Activated CD8-positive, alpha-beta T cell treated with anti-CD3 and anti-CD28 coated beads for 36 hours (primary cell): ENCODE data around the gene SKAP1. TPM values are rescaled to one million over a fixed set of nuclear protein-coding genes. Genes with fewer than 3 reads are reported as not detected.

Source experiments
- ATAC-seq: fragments of 200-7000 bp; cut with Tn5 transposase; one replicate; pipeline ENCODE4 v1.10.0; 2021; ENCODE audit warnings: mild to moderate bottlenecking, moderate library complexity
- CTCF ChIA-PET: fragments of 350-600 bp; sonication (Branson Sonifier 250); formaldehyde crosslinking; loops from one replicate; lab custom pipeline; 2021; ENCODE audit warnings: antibody characterized with exemption; lab: Charles Lee
- POLR2A ChIA-PET: fragments of 350-600 bp; sonication (Branson Sonifier 250); formaldehyde crosslinking; loops from one replicate; lab custom pipeline; 2021; ENCODE audit warnings: antibody characterized with exemption; lab: Charles Lee
- DNase-seq: peaks from one replicate; pipeline ENCODE4 v3.0.0-alpha.2; 2020
- H3K27ac Mint-ChIP-seq: one replicate; pipeline ENCODE4 v1.8.0; 2021; ENCODE audit warnings: mild to moderate bottlenecking, mixed read lengths
- H3K27me3 Mint-ChIP-seq: one replicate; pipeline ENCODE4 v1.8.0; 2021; ENCODE audit warnings: mixed read lengths
- H3K36me3 Mint-ChIP-seq: one replicate; pipeline ENCODE4 v1.8.0; 2021; ENCODE audit warnings: low read depth, mixed read lengths
- H3K4me1 Mint-ChIP-seq: one replicate; pipeline ENCODE4 v1.8.0; 2021; ENCODE audit warnings: low read depth, mixed read lengths
- H3K4me3 Mint-ChIP-seq: one replicate; pipeline ENCODE4 v1.8.0; 2021; ENCODE audit warnings: mild to moderate bottlenecking, moderate library complexity, mixed read lengths
- H3K9me3 Mint-ChIP-seq: one replicate; pipeline ENCODE4 v1.8.0; 2021; ENCODE audit warnings: mixed read lengths
- CTCF ChIP-seq: fragments of 200-600 bp; IDR thresholded peaks from one replicate; pipeline ENCODE4 v1.8.0; 2022; ENCODE audit warnings: antibody characterized with exemption, mild to moderate bottlenecking
- intact Hi-C: fragments of 100-400 bp; cut with micrococcal nuclease; formaldehyde crosslinking; loops from one replicate; pipeline ENCODE4 v1.10.0; 2022
- total RNA-seq, 2 experiments: library from RNA; stranded (reverse); gene quantifications; one replicate each; pipeline ENCODE4 v1.2.3, GENCODE V29; 2021

Gene SKAP1
- total RNA-seq, 2 experiments from 2014 or later, result 73.9 to 81.3 TPM

DNA sequence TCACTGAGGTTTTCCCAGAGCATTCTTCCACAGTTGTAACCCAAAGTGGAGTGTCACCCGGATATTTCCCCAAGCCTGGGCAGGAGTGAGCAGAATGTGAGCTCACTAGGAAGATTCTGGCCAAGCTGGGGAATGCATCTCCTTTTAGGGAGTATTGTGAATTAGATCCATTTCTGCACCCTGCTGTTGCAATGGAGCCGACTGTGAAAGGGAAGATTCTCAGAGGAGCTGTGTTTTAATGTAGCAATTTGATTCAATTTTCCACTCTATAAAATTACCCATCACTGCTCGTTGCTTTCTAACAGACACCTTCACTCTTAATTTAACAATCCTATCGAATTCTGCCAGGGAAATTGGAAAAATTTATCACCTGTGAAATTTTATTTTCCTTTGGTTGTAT, 251.7 kb downstream of the SKAP1 start:
- no peak for ATAC-seq
- Mint-ChIP-seq H3K36me3 (peaks cover 34% of the 10 kb centered on the region), H3K9me3 (no peaks in the 10 kb centered on the region), H3K4me3 (no peak overlapping the region), H3K27me3 (no peaks in the 10 kb centered on the region), H3K4me1 (peaks cover 40% of the 10 kb centered on the region), H3K27ac (no peak overlapping the region)
- ChIA-PET POLR2A (no interaction called here), CTCF (interaction anchor here (1.3 to 1.9 kb wide), 2 partner anchors 8 to 441 kb away, joined by 3 to 4 read pairs; no protein-coding TSS in a partner anchor)
- no peak for DNase-seq
- intact Hi-C loops, result no loop called here
- TF ChIP-seq CTCF, result no peak

DNA sequence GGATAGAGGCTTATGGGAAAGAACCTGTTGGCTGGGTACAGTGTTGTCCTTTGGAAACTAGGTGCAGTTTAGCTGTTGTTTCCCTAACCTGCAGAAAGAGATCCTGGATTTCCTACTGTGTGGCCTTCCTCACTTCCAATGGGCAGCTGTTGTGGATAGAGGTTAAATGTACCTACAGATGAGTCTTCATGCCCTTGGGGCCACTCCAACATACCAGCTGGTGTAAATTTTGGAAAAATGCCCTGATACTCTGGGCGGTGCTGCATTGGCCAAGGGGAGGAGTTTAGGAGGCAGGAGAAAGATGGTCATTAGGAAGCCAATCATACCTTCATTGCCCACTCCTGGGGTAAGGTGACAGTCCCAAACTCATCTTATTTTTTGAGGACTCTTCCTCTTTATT, 252.2 kb downstream of the SKAP1 start:
- intact Hi-C loops, result no loop called here

GRCh38 chr17:48176471-48176855, 253.6 kb downstream of the SKAP1 start:
- no peak overlapping the region for H3K4me3 Mint-ChIP-seq
- H3K9me3 Mint-ChIP-seq, result no peaks in the 10 kb centered on the region
- ATAC-seq (no peak), DNase-seq (no peak)
- peaks cover 28% of the 10 kb centered on the region for H3K36me3 Mint-ChIP-seq
- no peaks in the 10 kb centered on the region for H3K27me3 Mint-ChIP-seq
- ChIA-PET CTCF (interaction anchor here (1.5 kb wide), 1 partner anchor 10 kb away, joined by 3 read pairs; no protein-coding TSS in a partner anchor), POLR2A (no interaction called here)
- intact Hi-C loops, result no loop called here
- H3K4me1 Mint-ChIP-seq, result peaks cover 43% of the 10 kb centered on the region
- H3K27ac Mint-ChIP-seq, result no peak overlapping the region
- TF ChIP-seq CTCF, result no peak

More for the DNA sequence above, 252.2 kb downstream of the SKAP1 start:
- ChIA-PET POLR2A (no interaction called here), CTCF (interaction anchor here (1.0 to 1.9 kb wide), 3 partner anchors 9 to 441 kb away, joined by 3 to 4 read pairs (median 3); no protein-coding TSS in a partner anchor)
- Mint-ChIP-seq H3K4me3 (no peak overlapping the region), H3K36me3 (peaks cover 33% of the 10 kb centered on the region), H3K4me1 (peaks cover 43% of the 10 kb centered on the region), H3K27me3 (no peaks in the 10 kb centered on the region), H3K9me3 (no peaks in the 10 kb centered on the region), H3K27ac (no peak overlapping the region)
- ATAC-seq, result no peak
- DNase-seq, result no peak
- TF ChIP-seq CTCF, result no peak

DNA sequence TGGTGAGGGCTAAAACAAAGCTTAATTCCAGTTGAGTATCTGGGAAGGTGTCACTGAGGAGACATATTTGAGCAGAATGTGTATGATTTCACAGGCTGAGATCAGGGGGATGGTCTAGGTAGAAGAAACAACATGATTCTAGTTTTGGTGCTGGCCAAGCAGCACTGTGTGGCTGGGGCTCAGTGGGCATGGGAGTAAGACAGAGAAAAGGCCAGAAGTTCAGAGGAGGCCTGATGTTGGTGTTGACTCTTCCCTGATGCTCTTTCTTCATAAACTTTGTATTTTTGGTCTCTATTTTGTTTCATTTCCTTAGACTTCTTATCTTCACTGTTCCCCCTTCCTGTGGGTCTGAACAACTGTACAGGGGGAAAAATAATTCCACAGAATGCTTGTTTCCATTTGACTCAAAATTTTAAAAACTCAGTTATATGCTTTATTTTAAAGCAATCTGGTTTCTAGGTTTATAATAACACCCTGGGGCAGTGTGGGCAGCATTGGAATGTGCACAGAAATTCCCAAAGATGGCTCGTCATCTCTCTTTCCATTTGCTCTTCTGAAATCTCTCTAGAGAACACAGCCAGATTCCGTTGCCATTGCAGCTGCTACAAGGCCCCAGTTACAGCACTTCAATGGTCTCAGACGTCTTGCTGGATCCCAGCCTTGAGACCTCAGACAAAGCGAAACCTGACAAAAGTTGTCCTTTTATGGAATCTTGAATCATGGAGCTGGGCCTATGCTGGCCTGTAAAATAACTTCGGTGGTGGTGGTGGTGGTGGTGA, 254.1 kb downstream of the SKAP1 start:
- Mint-ChIP-seq H3K9me3 (no peaks in the 10 kb centered on the region), H3K27me3 (no peaks in the 10 kb centered on the region), H3K36me3 (peaks cover 28% of the 10 kb centered on the region), H3K4me3 (no peak overlapping the region), H3K27ac (peak overlapping the region; percentile 14), H3K4me1 (peaks cover 43% of the 10 kb centered on the region)
- intact Hi-C loops, result no loop called here
- CTCF ChIA-PET, result interaction anchor here (1.5 kb wide), 1 partner anchor 10 kb away, joined by 3 read pairs; no protein-coding TSS in a partner anchor
- DNase-seq (no peak), ATAC-seq (no peak)
- no peak for TF ChIP-seq CTCF
- POLR2A ChIA-PET, result no interaction called here
